ENCODE results near the gene SINHCAF.

DNA sequence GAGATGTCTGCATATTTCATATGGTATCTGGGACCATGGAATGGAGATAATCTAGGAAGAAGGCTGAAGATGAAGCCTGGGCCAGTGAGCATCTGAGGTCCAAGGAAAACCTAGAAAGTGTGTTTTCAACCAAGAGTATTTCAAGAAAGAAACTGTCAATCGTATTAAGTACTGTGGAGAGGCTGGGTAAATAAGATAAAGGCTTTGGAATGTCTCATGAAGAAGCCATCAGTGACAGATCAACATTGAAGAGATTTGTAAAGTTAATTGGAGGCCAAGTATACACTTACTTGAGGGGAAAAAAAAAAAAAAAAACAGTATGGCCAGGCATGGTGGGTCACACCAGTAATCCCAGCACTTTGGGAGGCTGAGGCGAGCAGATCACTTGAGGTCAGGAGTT lies 48.9 kb downstream of the SINHCAF start:
- TF ChIP-seq, protein P1, sequence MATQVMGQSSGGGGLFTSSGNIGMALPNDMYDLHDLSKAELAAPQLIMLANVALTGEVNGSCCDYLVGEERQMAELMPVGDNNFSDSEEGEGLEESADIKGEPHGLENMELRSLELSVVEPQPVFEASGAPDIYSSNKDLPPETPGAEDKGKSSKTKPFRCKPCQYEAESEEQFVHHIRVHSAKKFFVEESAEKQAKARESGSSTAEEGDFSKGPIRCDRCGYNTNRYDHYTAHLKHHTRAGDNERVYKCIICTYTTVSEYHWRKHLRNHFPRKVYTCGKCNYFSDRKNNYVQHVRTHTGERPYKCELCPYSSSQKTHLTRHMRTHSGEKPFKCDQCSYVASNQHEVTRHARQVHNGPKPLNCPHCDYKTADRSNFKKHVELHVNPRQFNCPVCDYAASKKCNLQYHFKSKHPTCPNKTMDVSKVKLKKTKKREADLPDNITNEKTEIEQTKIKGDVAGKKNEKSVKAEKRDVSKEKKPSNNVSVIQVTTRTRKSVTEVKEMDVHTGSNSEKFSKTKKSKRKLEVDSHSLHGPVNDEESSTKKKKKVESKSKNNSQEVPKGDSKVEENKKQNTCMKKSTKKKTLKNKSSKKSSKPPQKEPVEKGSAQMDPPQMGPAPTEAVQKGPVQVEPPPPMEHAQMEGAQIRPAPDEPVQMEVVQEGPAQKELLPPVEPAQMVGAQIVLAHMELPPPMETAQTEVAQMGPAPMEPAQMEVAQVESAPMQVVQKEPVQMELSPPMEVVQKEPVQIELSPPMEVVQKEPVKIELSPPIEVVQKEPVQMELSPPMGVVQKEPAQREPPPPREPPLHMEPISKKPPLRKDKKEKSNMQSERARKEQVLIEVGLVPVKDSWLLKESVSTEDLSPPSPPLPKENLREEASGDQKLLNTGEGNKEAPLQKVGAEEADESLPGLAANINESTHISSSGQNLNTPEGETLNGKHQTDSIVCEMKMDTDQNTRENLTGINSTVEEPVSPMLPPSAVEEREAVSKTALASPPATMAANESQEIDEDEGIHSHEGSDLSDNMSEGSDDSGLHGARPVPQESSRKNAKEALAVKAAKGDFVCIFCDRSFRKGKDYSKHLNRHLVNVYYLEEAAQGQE (IDR thresholded peaks at IDR 0.05; ENCODE audit: unreplicated experiment), result no peak
- TF ChIP-seq CREB1 (CRISPR knock-in tag; IDR thresholded peaks at IDR 0.05; ENCODE audit: low read depth) (no peak), CTCF (conservative IDR thresholded peaks at IDR 0.05; ENCODE audit: low read depth in 2 of 2) (no peak), EZH2 (IDR thresholded peaks at IDR 0.05; ENCODE audit: low read depth, unreplicated experiment) (no peak)
